Testis (tissue), 3 donors: Measurements from ENCODE around the gene ARHGAP31. TPM values are rescaled to one million over a fixed set of nuclear protein-coding genes. Genes with fewer than 3 reads are reported as not detected.
"Not testable (repeated sequence)": the region's sequence is repeated elsewhere in the genome, so short reads cannot be mapped to it uniquely, and the experiment has no call there.

Experiments used
- DNase-seq: peaks from one replicate; pipeline ENCODE4 v3.0.0-alpha.2; 2019
- H3K27ac ChIP-seq, 2 donors: fragments of 200-600 bp; sonication (generic); one replicate each; pipeline ENCODE4 v1.5.1; 2019
- H3K27me3 ChIP-seq: fragments of 200-600 bp; sonication (generic); one replicate; pipeline ENCODE4 v1.5.1; 2019
- H3K36me3 ChIP-seq: fragments of 200-600 bp; sonication (generic); one replicate; pipeline ENCODE4 v1.5.1; 2017; ENCODE audit warnings: low read depth; ENCODE audit errors: missing control alignments
- H3K4me1 ChIP-seq: fragments of 200-600 bp; sonication (generic); one replicate; pipeline ENCODE4 v1.5.1; 2019
- H3K4me3 ChIP-seq, 2 donors: fragments of 200-600 bp; sonication (generic); one replicate each; pipeline ENCODE4 v1.5.1; 2017 to 2019
- H3K9me3 ChIP-seq: fragments of 200-600 bp; sonication (generic); one replicate; pipeline ENCODE4 v1.5.1; 2017
- CTCF ChIP-seq, 3 experiments: fragments of 450-650 bp in 2 of 3; fragments of 200-600 bp in 1 of 3; sonication (generic) in 1 of 3; IDR thresholded peaks; one replicate each; pipeline ENCODE4 v1.5.1; 2016 to 2019; ENCODE audit warnings: antibody characterized with exemption in 3 of 3, mild to moderate bottlenecking in 2 of 3, moderate library complexity in 1 of 3
- POLR2A ChIP-seq: fragments of 450-650 bp; IDR thresholded peaks from one replicate; pipeline ENCODE4 v1.6.1; 2017; ENCODE audit warnings: antibody characterized with exemption, mild to moderate bottlenecking, moderate library complexity
- WGBS, 2 donors: methylation state at CpG; one replicate each; pipeline ENCODE4 v1.1.5; 2018; 5-methylcytosine and 5-hydroxymethylcytosine counted together
- intact Hi-C: fragments of 100-400 bp; cut with DNase I; formaldehyde crosslinking; loops from one replicate; pipeline ENCODE4 v1.15.1; 2023; ENCODE audit warnings: low total_unique reads
- polyA plus RNA-seq: library from polyadenylated mRNA; stranded (reverse); fragments of 350-450 nt; fragmentation: Illumina TruSeq; extraction: RNeasy Lipid Tissue Mini Kit (QIAGEN cat#74804); gene quantifications from one replicate; pipeline ENCODE4 v1.2.3, GENCODE V29; 2014; ENCODE audit warnings: low read depth, low replicate concordance; ENCODE audit not compliant: insufficient read depth
- total RNA-seq, 2 donors: library from RNA; depleted of rRNA; stranded (reverse); fragments of >200 nt; gene quantifications; one replicate each; pipeline ENCODE4 v1.2.3, GENCODE V29; 2016

ARHGAP31 gene
- total and polyA plus RNA-seq, 3 donors from 2014 or later: 5.2 to 6.2 (median 5.6) TPM

DNA sequence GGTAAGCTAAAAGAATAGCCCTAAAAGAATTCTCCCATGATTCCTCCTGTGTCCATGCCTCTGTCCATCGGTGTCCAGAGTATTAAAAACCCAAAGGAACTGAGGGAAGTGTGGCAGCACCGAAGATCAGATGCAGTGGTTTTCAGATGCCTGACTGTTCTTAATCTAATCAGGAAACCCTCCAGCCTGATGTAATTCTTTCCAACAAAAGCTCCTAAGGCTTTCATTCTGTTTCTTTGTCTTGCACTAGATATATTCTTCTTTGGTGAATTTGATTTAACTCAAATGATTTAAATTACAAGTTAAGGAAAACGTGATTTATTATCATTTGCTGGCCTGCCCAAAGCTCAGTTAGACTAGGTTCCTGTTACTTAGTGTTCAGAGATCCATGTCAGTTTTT lies 71.2 kb downstream of the ARHGAP31 start:
- intact Hi-C loops: no loop called here
- no peaks in the 10 kb centered on the region for H3K36me3 ChIP-seq
- no peaks in the 10 kb centered on the region for H3K4me1 ChIP-seq
- 75 to 77% methylated on average over 3 of the region's 3 CpGs for WGBS, 2 donors
- H3K27ac ChIP-seq: no peak overlapping the region
- no peak for TF ChIP-seq POLR2A
- H3K9me3 ChIP-seq: no peaks in the 10 kb centered on the region
- no peak for DNase-seq
- H3K27me3 ChIP-seq: no peaks in the 10 kb centered on the region
- H3K4me3 ChIP-seq: no peak overlapping the region

GRCh38 chr3:119367000-119367399 lies 72.8 kb downstream of the ARHGAP31 start:
- no peak overlapping the region for H3K27ac ChIP-seq
- no peak overlapping the region for H3K4me3 ChIP-seq
- intact Hi-C loops: no loop called here
- no peaks in the 10 kb centered on the region for H3K36me3 ChIP-seq
- no peaks in the 10 kb centered on the region for H3K9me3 ChIP-seq
- TF ChIP-seq CTCF (IDR thresholded peaks at IDR 0.05): no peak
- no peak for TF ChIP-seq POLR2A
- no peaks in the 10 kb centered on the region for H3K27me3 ChIP-seq
- no peaks in the 10 kb centered on the region for H3K4me1 ChIP-seq
- DNase-seq: no peak
- WGBS, 2 donors: 93 to 94% methylated on average over 2 of the region's 2 CpGs

GRCh38 chr3:119368298-119368697 lies 74.1 kb downstream of the ARHGAP31 start:
- intact Hi-C loops: no loop called here
- no peak for TF ChIP-seq CTCF (IDR thresholded peaks at IDR 0.05)
- no peak for TF ChIP-seq POLR2A
- Histone ChIP-seq H3K4me3 (no peak overlapping the region), H3K9me3 (no peaks in the 10 kb centered on the region), H3K27ac (no peak overlapping the region), H3K27me3 (no peaks in the 10 kb centered on the region), H3K4me1 (no peaks in the 10 kb centered on the region), H3K36me3 (no peaks in the 10 kb centered on the region)
- 57 to 78% methylated on average over 4 of the region's 4 CpGs for WGBS, 2 donors
- DNase-seq: no peak

DNA sequence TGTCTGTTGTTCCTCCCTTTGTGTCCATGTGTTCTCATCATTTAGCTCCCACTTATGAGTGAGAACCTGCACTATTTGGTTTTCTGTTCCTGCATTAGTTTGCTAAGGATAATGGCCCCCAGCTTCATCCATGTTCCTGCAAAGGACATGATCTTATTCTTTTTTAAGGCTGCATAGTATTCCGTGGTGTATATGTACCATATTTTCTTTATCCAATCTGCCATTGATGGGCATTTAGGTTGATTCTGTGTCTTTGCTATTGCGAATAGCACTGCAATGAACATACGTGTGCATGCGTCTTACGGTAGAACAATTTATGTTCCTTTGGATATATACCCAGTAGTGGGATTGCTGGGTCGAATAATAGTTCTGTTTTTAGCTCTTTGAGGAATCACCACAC lies 77.6 kb downstream of the ARHGAP31 start:
- H3K36me3 ChIP-seq, intact Hi-C loops: not testable (repeated sequence)
- 95 to 98% methylated on average over 6 of the region's 6 CpGs for WGBS, 2 donors

DNA sequence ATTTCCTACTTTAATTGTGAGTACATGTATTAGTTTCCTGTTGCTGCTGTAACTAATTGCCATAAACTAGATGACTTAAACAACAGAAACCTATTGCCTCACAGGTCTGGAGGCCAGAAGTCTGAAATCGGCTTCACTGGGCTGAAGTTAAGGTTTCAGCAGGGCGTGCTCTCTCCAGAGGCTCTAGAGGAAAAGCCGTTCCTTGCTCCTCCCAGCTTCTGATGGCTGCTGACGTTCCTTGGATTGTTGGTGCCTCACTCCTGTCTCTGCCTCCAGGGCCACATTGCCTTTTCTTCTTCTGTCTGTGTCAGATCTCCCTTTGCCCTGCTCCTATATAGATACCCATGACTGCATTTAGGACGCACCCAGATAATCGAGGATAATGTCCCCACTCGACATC lies 80.9 kb downstream of the ARHGAP31 start:
- Histone ChIP-seq H3K27ac (no peak overlapping the region), H3K9me3 (no peaks in the 10 kb centered on the region), H3K4me1 (no peaks in the 10 kb centered on the region), H3K4me3 (no peak overlapping the region), H3K27me3 (no peaks in the 10 kb centered on the region), H3K36me3 (no peaks in the 10 kb centered on the region)
- TF ChIP-seq CTCF (IDR thresholded peaks at IDR 0.05) (no peak), POLR2A (no peak)
- WGBS, 2 donors: 87 to 96% methylated on average over 7 of the region's 7 CpGs
- intact Hi-C loops: no loop called here
- no peak for DNase-seq

More for the DNA sequence above, 77.6 kb downstream of the ARHGAP31 start:
- not testable (repeated sequence) for H3K9me3 ChIP-seq, H3K27me3 ChIP-seq, H3K4me3 ChIP-seq, H3K4me1 ChIP-seq, DNase-seq, H3K27ac ChIP-seq

DNA sequence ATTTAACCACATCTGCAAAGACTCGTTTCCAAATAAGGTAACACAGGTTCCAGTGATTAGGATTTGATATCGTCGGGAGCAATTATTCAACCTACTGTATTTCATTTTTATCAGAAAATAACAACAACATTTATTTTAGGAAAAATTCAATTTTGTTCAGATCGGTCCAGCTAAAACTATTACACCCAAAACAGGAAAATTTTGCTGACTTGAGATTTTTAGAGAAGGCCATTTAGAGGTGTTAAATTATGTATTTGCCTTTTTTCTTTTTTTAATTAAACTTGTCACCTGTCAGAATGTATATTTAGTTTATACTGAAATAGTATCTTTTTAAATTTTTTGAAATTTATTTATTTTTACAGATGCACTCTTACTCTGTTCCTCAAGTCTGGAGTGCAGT lies 81.3 kb downstream of the ARHGAP31 start:
- 92 to 94% methylated on average over 4 of the region's 4 CpGs for WGBS, 2 donors

More for the DNA sequence above, 81.3 kb downstream of the ARHGAP31 start:
- no peak for DNase-seq
- Histone ChIP-seq H3K4me1 (no peaks in the 10 kb centered on the region), H3K9me3 (no peaks in the 10 kb centered on the region), H3K4me3 (no peak overlapping the region), H3K36me3 (no peaks in the 10 kb centered on the region), H3K27ac (no peak overlapping the region), H3K27me3 (no peaks in the 10 kb centered on the region)
- TF ChIP-seq CTCF (IDR thresholded peaks at IDR 0.05) (no peak), POLR2A (no peak)
- intact Hi-C loops: no loop called here
